ENCODE data around the gene LOC101059915.

LOC101059915 gene

DNA sequence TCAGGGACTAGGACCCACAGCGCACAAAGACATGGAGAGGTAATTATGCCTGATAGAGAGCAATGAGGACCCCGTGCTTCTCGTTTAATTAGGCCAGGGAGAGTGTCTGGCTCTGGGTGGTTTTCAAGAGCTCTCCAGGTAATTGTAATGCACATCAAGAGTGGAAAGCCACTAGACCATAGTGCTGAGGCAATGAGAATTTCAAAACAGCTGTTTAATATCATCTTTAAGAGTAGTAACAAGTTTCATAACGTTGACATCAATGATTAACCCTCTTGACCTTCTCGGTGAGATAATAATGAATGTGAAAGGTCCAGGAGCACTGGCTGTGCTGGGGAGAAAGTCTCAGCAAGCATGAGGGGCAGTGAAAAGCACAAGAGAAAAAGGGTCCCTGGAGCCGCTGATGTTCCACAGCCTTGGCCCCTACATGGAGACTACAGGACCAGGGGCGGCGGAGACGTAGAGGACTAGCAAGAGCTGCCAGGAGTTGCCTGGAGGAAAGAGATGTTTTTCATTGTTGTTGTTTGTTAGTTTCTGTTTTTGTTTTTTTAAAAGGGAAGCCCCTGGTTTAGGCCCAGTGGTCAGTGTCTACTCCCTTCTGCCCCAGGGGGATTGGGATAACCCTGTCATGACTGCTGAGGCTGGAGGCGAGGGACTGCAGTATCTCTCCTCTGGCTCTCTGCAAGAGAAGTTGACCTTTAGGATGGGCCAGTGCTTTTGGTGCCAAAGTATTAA lies 34.3 kb upstream of the LOC101059915 start:
- Histone ChIP-seq H3K56ac (ENCODE audit: insufficient read length, low read depth, low read length) (no peak overlapping the region), H2BK5ac (ENCODE audit: insufficient read length, low read length) (no peak overlapping the region), H3K14ac (ENCODE audit: insufficient read depth, low read length) (no peak overlapping the region), H3K23ac (ENCODE audit: insufficient read length, low read depth, low read length) (no peak overlapping the region), H3K4ac (ENCODE audit: low read depth, low read length) (no peak overlapping the region), H2BK12ac (ENCODE audit: insufficient read length, low read depth, low read length) (no peak overlapping the region), H3K27ac (ENCODE audit: insufficient read length, low read depth, low read length) (no peak overlapping the region), H2AFZ (ENCODE audit: low read length) (no peak overlapping the region), H3K23me2 (ENCODE audit: insufficient read length, low read depth, low read length, poor library complexity, severe bottlenecking) (no peaks in the 10 kb centered on the region), H4K91ac (ENCODE audit: insufficient read length, low read depth, low read length) (no peak overlapping the region), H3K4me1 (ENCODE audit: insufficient read depth, low read length) (no peaks in the 10 kb centered on the region), H4K5ac (ENCODE audit: insufficient read length, low read depth, low read length) (no peak overlapping the region), H3K9me3 (ENCODE audit: control insufficient read depth, low read depth, low read length) (peaks cover 50% of the 10 kb centered on the region), H3K79me2 (ENCODE audit: insufficient read depth, low read length) (no peaks in the 10 kb centered on the region), H2BK20ac (ENCODE audit: low read depth, low read length, poor library complexity, severe bottlenecking) (no peak overlapping the region), H3K27me3 (ENCODE audit: insufficient read depth, low read length) (no peaks in the 10 kb centered on the region), H4K20me1 (ENCODE audit: control insufficient read depth, insufficient read depth, insufficient read length) (no peaks in the 10 kb centered on the region), H2BK120ac (ENCODE audit: low read depth, low read length, poor library complexity, severe bottlenecking) (no peak overlapping the region), H3K79me1 (ENCODE audit: insufficient read depth, low read depth, low read length, poor library complexity, severe bottlenecking) (no peaks in the 10 kb centered on the region), H4K8ac (replicated peaks; ENCODE audit: insufficient read length, low read depth, low read length) (no peak overlapping the region), H3T11ph (ENCODE audit: low read length) (no peak overlapping the region), H3K9ac (ENCODE audit: extremely low read depth, insufficient read length, low read length) (no peak overlapping the region), H2AK5ac (ENCODE audit: insufficient read length, low read length) (no peak overlapping the region), H2BK15ac (ENCODE audit: low read depth, low read length) (no peak overlapping the region), H3K18ac (ENCODE audit: insufficient read length, low read depth, low read length) (no peak overlapping the region), H3K4me2 (ENCODE audit: insufficient read depth, insufficient read length, low read length) (no peak overlapping the region)
- TF ChIP-seq, protein P1, sequence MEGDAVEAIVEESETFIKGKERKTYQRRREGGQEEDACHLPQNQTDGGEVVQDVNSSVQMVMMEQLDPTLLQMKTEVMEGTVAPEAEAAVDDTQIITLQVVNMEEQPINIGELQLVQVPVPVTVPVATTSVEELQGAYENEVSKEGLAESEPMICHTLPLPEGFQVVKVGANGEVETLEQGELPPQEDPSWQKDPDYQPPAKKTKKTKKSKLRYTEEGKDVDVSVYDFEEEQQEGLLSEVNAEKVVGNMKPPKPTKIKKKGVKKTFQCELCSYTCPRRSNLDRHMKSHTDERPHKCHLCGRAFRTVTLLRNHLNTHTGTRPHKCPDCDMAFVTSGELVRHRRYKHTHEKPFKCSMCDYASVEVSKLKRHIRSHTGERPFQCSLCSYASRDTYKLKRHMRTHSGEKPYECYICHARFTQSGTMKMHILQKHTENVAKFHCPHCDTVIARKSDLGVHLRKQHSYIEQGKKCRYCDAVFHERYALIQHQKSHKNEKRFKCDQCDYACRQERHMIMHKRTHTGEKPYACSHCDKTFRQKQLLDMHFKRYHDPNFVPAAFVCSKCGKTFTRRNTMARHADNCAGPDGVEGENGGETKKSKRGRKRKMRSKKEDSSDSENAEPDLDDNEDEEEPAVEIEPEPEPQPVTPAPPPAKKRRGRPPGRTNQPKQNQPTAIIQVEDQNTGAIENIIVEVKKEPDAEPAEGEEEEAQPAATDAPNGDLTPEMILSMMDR (conservative IDR thresholded peaks at IDR 0.05) = no peak
- Mint-ChIP-seq H3K27me3 (ENCODE audit: low read depth) (no peaks in the 10 kb centered on the region), H3K9me3 (peaks cover 61 to 69% of the 10 kb centered on the region in 2 experiments), H3K27ac (no peak overlapping the region), H3K4me1 (no peaks in the 10 kb centered on the region), H3K4me3 (no peak overlapping the region), H3K36me3 (ENCODE audit: insufficient read depth in 1 of 3, low read depth in 3 of 3) (peaks cover 0 to 2% (median 0%) of the 10 kb centered on the region in 3 experiments; a peak in 1 of 7 replicates)
- no peak for DNase-seq
- no CpG with 5 or more reads among the region's 10 CpGs for WGBS (ENCODE audit: extremely low coverage, insufficient read length, low lambda C conversion rate)
